ENCODE data around the gene TLE2.

- TF ChIP-seq CTCF (IDR thresholded peaks at IDR 0.05 in 8 of 11, conservative IDR thresholded peaks at IDR 0.05 in 3 of 11) (no peak), POLR2AphosphoS5 (IDR thresholded peaks at IDR 0.05) (no peak), POLR2A (IDR thresholded peaks at IDR 0.05) (no peak)
These were observed 2.3 kb downstream of the TLE2 start for GRCh38 chr19:3026768-3027167.

All from spleen (tissue), 7 donors.